PFSK-1 (cell line): ENCODE measurements around the gene TRA2B.

ENCODE experiments used
- POLR2AphosphoS5 ChIP-seq: IDR thresholded peaks from 2 replicates; pipeline ENCODE4 v1.6.1; 2012; ENCODE audit warnings: low read depth, mild to moderate bottlenecking, control low read depth, low read length, moderate library complexity
- REST ChIP-seq, 2 experiments: IDR thresholded peaks; 2 replicates each; pipeline versions ENCODE4 v1.6.1 to v1.8.0; 2011 to 2012; ENCODE audit warnings: low read depth in 2 of 2, low read length in 2 of 2, control low read depth in 1 of 2, inconsistent platforms in 1 of 2, mild to moderate bottlenecking in 1 of 2, moderate library complexity in 1 of 2; ENCODE audit not compliant: insufficient read depth in 1 of 2
- SIN3A ChIP-seq: IDR thresholded peaks from 2 replicates; pipeline ENCODE4 v1.6.1; 2012; ENCODE audit warnings: mild to moderate bottlenecking, low read length, moderate library complexity, borderline replicate concordance; ENCODE audit not compliant: insufficient read depth

DNA sequence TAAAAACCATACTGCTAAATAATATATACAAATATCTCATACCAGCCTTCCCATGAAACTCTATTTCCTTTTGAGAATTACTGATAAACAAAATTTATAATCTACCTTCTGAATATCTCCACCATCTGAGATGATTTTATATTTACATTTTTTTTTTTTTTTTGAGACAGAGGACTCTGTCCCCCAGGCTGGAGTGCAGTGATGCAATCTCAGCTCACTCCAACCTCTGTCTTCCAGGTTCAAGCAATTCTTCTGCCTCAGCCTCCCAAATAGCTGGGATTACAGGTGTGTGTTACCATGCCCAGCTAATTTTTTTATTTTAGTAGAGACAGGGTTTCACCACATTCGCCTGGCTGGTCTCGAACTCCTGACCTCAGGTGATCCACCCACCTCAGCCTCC is 70.2 kb downstream of the TRA2B start:
- TF ChIP-seq POLR2AphosphoS5, result no peak
- TF ChIP-seq REST (IDR thresholded peaks at IDR 0.05; ENCODE audit: insufficient read depth in 1 of 2, low read depth in 2 of 2, low read length in 2 of 2), result no peak
- no peak for TF ChIP-seq SIN3A
